Activated T-helper 1 cell treated with anti-CD3 and anti-CD28 coated beads, Interleukin-12 subunit alpha, Interleukin-12 subunit beta, Interleukin-2, Interleukin-4 antibody, amounts not matched to agents 30 ng/mL and 10 ng/mL and 1 ng/mL, durations not matched to agents 14 hours and 24 hours and 36 hours (primary cell): ENCODE measurements around the gene SSB. TPM values are rescaled to one million over a fixed set of nuclear protein-coding genes. Genes with fewer than 3 reads are reported as not detected.
"Not testable (repeated sequence)": the region's sequence is repeated elsewhere in the genome, so short reads cannot be mapped to it uniquely, and the experiment has no call there.

Experiments
- DNase-seq: peaks from one replicate; pipeline ENCODE4 v3.0.0; 2021; ENCODE audit warnings: low spot score
- H3K27ac Mint-ChIP-seq: one replicate; pipeline ENCODE4 v1.8.0; 2021; ENCODE audit warnings: mild to moderate bottlenecking, mixed read lengths
- H3K27me3 Mint-ChIP-seq: one replicate; pipeline ENCODE4 v1.8.0; 2022; ENCODE audit warnings: mild to moderate bottlenecking, moderate library complexity, mixed read lengths; ENCODE audit not compliant: insufficient read depth
- H3K36me3 Mint-ChIP-seq: one replicate; pipeline ENCODE4 v1.8.0; 2021; ENCODE audit warnings: low read depth, mixed read lengths
- H3K4me1 Mint-ChIP-seq: one replicate; pipeline ENCODE4 v1.8.0; 2021; ENCODE audit warnings: low read depth, mixed read lengths
- H3K4me3 Mint-ChIP-seq: one replicate; pipeline ENCODE4 v1.8.0; 2021; ENCODE audit warnings: mild to moderate bottlenecking, moderate library complexity, mixed read lengths
- H3K9me3 Mint-ChIP-seq: one replicate; pipeline ENCODE4 v1.8.0; 2021; ENCODE audit warnings: mixed read lengths
- intact Hi-C: fragments of 100-400 bp; cut with micrococcal nuclease; formaldehyde crosslinking; loops from one replicate; pipeline ENCODE4 v1.15.1; 2024
- total RNA-seq: library from RNA; stranded (reverse); gene quantifications from 2 replicates; pipeline ENCODE4 v1.2.3, GENCODE V29; 2022

The SSB gene
- total RNA-seq, 1 donor from 2014 or later = 101 TPM

GRCh38 chr2:169797601-169798000 lies 1.1 kb upstream of the SSB start:
- peaks cover 10% of the 10 kb centered on the region for H3K36me3 Mint-ChIP-seq
- peaks cover 10% of the 10 kb centered on the region for H3K27me3 Mint-ChIP-seq
- H3K4me1 Mint-ChIP-seq = peaks cover 28% of the 10 kb centered on the region
- peak overlapping the region; percentile 48 for H3K4me3 Mint-ChIP-seq
- no peaks in the 10 kb centered on the region for H3K9me3 Mint-ChIP-seq
- no peak for DNase-seq
- intact Hi-C loops = loop anchor here (5.0 to 10.0 kb wide), 2 partner anchors 433 to 1890 kb away; partner anchors contain the start of genes DYNC1I2 and LRP2
- no peak overlapping the region for H3K27ac Mint-ChIP-seq

- intact Hi-C loops = loop anchor here (1.0 to 10.0 kb wide), 8 partner anchors 66 to 1889 kb away; partner anchors contain the start of genes BBS5, CFAP210, DYNC1I2 and KLHL23
- Mint-ChIP-seq H3K27me3 (peaks cover 10% of the 10 kb centered on the region), H3K4me3 (peak overlapping the region; percentile 76), H3K27ac (peak overlapping the region; percentile 89), H3K9me3 (no peaks in the 10 kb centered on the region), H3K4me1 (peaks cover 32% of the 10 kb centered on the region), H3K36me3 (peaks cover 11% of the 10 kb centered on the region)
- no peak for DNase-seq
These were observed 314 bp upstream of the SSB start for GRCh38 chr2:169798397-169798717.

GRCh38 chr2:169803480-169803879 lies 4.8 kb downstream of the SSB start:
- H3K27me3 Mint-ChIP-seq = no peaks in the 10 kb centered on the region
- intact Hi-C loops = no loop called here

GRCh38 chr2:169806586-169806985 lies 7.9 kb downstream of the SSB start:
- Mint-ChIP-seq H3K27ac (no peak overlapping the region), H3K27me3 (no peaks in the 10 kb centered on the region), H3K4me1 (peaks cover 13% of the 10 kb centered on the region), H3K36me3 (peaks cover 42% of the 10 kb centered on the region), H3K9me3 (no peaks in the 10 kb centered on the region), H3K4me3 (no peak overlapping the region)
- intact Hi-C loops = no loop called here
- DNase-seq = no peak

More at GRCh38 chr2:169803480-169803879, 4.8 kb downstream of the SSB start:
- no peak for DNase-seq
- no peak overlapping the region for H3K27ac Mint-ChIP-seq
- no peak overlapping the region for H3K4me3 Mint-ChIP-seq
- H3K4me1 Mint-ChIP-seq = peaks cover 26% of the 10 kb centered on the region
- H3K9me3 Mint-ChIP-seq = no peaks in the 10 kb centered on the region
- H3K36me3 Mint-ChIP-seq = peaks cover 27% of the 10 kb centered on the region

GRCh38 chr2:169808221-169808620 lies 9.6 kb downstream of the SSB start:
- H3K4me3 Mint-ChIP-seq = no peak overlapping the region
- DNase-seq = no peak
- H3K9me3 Mint-ChIP-seq = no peaks in the 10 kb centered on the region
- H3K27me3 Mint-ChIP-seq = no peaks in the 10 kb centered on the region
- H3K4me1 Mint-ChIP-seq = no peaks in the 10 kb centered on the region
- no peak overlapping the region for H3K27ac Mint-ChIP-seq
- H3K36me3 Mint-ChIP-seq = peaks cover 37% of the 10 kb centered on the region
- intact Hi-C loops = no loop called here

DNA sequence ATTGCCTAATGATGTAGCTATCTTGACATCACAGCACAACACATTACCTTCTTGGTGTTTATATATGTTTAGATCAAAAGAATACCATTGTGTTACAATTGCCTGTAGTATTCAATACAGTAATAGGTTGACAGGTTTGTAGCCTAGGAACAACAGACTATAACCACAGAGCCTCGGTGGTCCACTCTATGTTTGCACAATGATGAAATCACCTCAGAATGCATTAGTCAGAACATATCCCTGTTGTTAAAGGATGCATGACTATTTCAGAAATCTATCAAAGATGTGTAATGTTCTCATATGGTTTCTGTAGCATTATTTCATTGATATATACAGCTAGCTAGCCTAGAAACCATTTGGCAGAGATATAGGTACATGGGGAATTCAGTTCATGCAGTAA lies 17.2 kb downstream of the SSB start:
- H3K27me3 Mint-ChIP-seq = no peaks in the 10 kb centered on the region
- H3K27ac Mint-ChIP-seq = no peak overlapping the region
- peaks cover 13% of the 10 kb centered on the region for H3K4me1 Mint-ChIP-seq
- no peak for DNase-seq
- intact Hi-C loops = no loop called here
- peaks cover 6% of the 10 kb centered on the region for H3K9me3 Mint-ChIP-seq
- H3K4me3 Mint-ChIP-seq = no peak overlapping the region
- peaks cover 53% of the 10 kb centered on the region for H3K36me3 Mint-ChIP-seq

- Mint-ChIP-seq H3K36me3 (peaks cover 52% of the 10 kb centered on the region), H3K4me1 (peaks cover 18% of the 10 kb centered on the region)
- H3K27me3 Mint-ChIP-seq, intact Hi-C loops, H3K27ac Mint-ChIP-seq, H3K9me3 Mint-ChIP-seq, DNase-seq, H3K4me3 Mint-ChIP-seq: not testable (repeated sequence)
These were observed 18.3 kb downstream of the SSB start for GRCh38 chr2:169816961-169817360.

GRCh38 chr2:169817369-169817768 lies 18.7 kb downstream of the SSB start:
- intact Hi-C loops, H3K4me3 Mint-ChIP-seq, H3K9me3 Mint-ChIP-seq, DNase-seq, H3K27ac Mint-ChIP-seq, H3K27me3 Mint-ChIP-seq: not testable (repeated sequence)
- H3K4me1 Mint-ChIP-seq = peaks cover 19% of the 10 kb centered on the region
- H3K36me3 Mint-ChIP-seq = peaks cover 52% of the 10 kb centered on the region

DNA sequence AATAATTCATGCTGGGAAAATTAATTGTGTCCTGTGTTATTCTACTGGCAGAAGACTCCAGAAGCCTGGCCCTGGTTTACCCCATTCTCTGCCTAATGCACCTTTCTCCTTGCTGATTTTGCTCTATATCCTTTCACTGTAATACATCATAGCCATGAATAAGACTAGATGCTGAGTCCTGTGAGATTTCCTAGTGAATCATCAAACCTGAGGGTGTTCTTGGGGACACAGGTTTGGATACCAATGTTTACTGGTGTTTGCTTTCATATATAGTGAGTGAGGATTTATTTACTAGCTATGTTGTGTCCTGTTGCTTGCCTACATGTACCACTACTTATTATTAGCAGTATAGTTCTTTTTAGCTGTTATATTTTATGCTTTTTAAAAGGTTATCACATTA lies 19.6 kb downstream of the SSB start:
- no peak overlapping the region for H3K4me3 Mint-ChIP-seq
- H3K36me3 Mint-ChIP-seq = peaks cover 50% of the 10 kb centered on the region
- peaks cover 6% of the 10 kb centered on the region for H3K9me3 Mint-ChIP-seq
- H3K4me1 Mint-ChIP-seq = peaks cover 28% of the 10 kb centered on the region
- DNase-seq = no peak
- H3K27me3 Mint-ChIP-seq = no peaks in the 10 kb centered on the region
- no peak overlapping the region for H3K27ac Mint-ChIP-seq
- intact Hi-C loops = no loop called here

DNA sequence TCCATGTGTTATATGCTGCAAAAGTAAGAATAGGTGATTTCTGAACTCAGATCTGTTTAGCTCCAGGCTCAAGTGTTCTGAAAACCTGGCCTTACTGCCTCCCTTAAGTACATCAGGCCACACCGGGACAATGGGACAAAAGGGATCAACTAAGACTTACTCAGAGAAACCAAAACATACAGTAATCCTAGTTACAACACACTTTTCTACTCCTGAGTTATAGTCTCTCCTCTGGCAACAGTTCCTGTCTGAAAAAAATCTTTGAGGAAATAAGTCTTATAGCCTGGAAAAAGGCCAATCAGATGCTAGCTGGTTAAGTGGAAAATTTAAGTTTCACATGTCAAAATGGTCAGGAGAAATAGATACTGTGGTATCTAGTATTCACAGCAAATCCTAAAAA lies 20.4 kb downstream of the SSB start:
- Mint-ChIP-seq H3K9me3 (peaks cover 6% of the 10 kb centered on the region), H3K4me1 (peaks cover 37% of the 10 kb centered on the region), H3K4me3 (no peak overlapping the region), H3K36me3 (peaks cover 50% of the 10 kb centered on the region), H3K27ac (no peak overlapping the region), H3K27me3 (no peaks in the 10 kb centered on the region)
- intact Hi-C loops = no loop called here
- no peak for DNase-seq

GRCh38 chr2:169820101-169820500 lies 21.4 kb downstream of the SSB start:
- not testable (repeated sequence) for DNase-seq, H3K4me3 Mint-ChIP-seq, H3K27ac Mint-ChIP-seq, H3K9me3 Mint-ChIP-seq, H3K27me3 Mint-ChIP-seq
- intact Hi-C loops = loop anchor here (5.0 to 10.0 kb wide), 2 partner anchors 713 to 925 kb away; partner anchors contain the start of gene SPC25
- H3K36me3 Mint-ChIP-seq = peaks cover 50% of the 10 kb centered on the region
- H3K4me1 Mint-ChIP-seq = peaks cover 42% of the 10 kb centered on the region

DNA sequence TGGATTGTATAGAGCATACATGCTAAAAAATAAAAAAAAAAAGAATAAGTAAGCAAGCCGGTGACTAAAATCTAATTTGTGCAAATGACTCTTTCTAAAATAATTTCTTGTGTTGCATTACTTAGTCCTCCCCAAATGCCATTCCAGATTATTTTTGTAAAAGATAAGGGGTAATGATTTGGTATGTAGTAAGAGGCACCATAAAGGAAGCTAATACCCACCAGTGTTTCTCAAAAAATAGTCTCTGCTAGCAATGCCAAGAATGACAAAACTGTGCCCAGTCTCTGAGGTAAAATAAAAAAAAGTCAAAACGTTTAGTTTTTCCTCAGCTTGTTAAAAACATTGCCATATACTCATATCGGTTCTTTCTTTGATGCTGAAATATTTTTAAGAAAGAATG lies 23.4 kb downstream of the SSB start:
- Mint-ChIP-seq H3K27me3 (no peaks in the 10 kb centered on the region), H3K9me3 (peaks cover 5% of the 10 kb centered on the region), H3K4me1 (peaks cover 49% of the 10 kb centered on the region), H3K27ac (no peak overlapping the region), H3K4me3 (no peak overlapping the region), H3K36me3 (peaks cover 36% of the 10 kb centered on the region)
- intact Hi-C loops = loop anchor here (5.0 to 10.0 kb wide), 2 partner anchors 715 to 927 kb away; partner anchors contain the start of gene SPC25
- no peak for DNase-seq

- no peaks in the 10 kb centered on the region for H3K9me3 Mint-ChIP-seq
- intact Hi-C loops = loop anchor here (5.0 to 10.0 kb wide), 2 partner anchors 716 to 928 kb away; partner anchors contain the start of gene SPC25
- H3K4me1 Mint-ChIP-seq = peaks cover 49% of the 10 kb centered on the region
These were observed 24.2 kb downstream of the SSB start for GRCh38 chr2:169822785-169823392.

More at GRCh38 chr2:169822785-169823392, 24.2 kb downstream of the SSB start:
- DNase-seq = no peak
- H3K4me3 Mint-ChIP-seq = peak overlapping the region; percentile 71
- H3K27ac Mint-ChIP-seq = no peak overlapping the region
- no peaks in the 10 kb centered on the region for H3K27me3 Mint-ChIP-seq
- peaks cover 28% of the 10 kb centered on the region for H3K36me3 Mint-ChIP-seq
